Cerebellar nuclear complex (tissue), 1 donor: ENCODE data around the gene NCSTN.

Experiments
- DNase-seq, 2 experiments: peaks; one replicate each; lab custom pipeline; 2025; lab: John Stamatoyannopoulos, UW

The NCSTN gene

DNA sequence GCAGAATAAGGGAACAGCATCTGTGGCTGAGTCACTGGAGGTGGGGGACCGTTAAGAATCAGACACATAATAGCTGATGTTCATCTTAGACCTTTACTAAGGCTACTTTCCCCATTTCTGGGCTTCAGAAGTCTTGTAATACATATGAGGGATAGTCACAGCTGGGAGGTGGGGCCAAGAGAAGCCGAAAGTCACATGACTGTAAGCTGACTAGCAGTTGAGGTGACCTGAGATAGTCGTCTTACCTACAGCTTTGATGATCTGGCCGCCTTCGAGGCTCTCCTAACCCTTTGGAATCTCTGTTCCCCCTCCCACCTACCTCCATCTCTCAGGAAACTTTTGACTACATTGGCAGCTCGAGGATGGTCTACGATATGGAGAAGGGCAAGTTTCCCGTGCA lies 9.4 kb downstream of the NCSTN start:
- DNase-seq, result no peak

DNA sequence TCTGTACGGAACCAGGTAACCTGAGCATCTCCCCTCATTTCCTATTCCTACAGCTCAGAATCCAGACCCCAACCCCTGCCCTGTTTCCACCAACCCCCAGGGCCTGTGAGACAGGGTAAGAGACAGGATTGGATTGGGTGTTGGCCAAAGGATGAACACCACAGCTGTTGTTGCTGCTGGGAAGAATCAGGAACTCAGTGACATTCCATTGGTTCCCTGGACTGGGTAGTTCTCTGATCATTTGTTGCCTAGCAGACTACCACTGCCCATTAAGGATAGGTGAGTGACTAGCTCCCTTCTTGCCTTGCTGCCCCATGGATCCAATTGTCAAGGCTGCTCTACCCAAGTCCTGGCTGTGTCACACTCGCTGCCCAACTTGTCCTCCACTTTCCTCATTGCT lies 10.0 kb downstream of the NCSTN start:
- DNase-seq, result no peak

DNA sequence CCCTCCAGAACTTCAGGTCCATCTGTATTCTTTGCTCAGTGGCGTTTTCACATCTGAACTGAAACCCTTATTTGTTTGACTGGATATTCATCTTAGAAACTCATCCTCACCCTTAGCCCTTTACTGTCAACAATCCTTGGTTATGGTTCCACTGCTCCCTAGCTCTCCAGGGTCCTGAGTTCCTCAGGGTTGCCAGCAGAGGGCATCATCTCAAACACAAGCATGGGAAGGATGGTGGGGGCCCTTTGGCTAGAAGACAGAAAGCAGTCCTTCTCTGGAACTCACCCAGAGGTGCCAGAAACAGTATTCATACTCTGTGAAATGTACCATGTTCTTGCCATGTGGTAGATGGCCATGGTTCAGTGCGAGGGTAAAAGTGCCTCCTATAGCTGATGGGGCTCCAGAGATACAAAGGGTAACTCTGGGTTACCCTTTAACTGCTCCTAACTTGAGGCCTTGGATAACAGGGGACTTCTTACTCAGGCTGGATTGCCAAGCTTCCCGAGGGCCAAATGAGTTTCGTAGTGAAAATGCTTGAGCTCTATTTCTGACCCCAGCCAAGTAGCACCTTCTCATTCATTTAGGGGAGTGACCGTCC lies 11.3 kb downstream of the NCSTN start:
- DNase-seq, result no peak

DNA sequence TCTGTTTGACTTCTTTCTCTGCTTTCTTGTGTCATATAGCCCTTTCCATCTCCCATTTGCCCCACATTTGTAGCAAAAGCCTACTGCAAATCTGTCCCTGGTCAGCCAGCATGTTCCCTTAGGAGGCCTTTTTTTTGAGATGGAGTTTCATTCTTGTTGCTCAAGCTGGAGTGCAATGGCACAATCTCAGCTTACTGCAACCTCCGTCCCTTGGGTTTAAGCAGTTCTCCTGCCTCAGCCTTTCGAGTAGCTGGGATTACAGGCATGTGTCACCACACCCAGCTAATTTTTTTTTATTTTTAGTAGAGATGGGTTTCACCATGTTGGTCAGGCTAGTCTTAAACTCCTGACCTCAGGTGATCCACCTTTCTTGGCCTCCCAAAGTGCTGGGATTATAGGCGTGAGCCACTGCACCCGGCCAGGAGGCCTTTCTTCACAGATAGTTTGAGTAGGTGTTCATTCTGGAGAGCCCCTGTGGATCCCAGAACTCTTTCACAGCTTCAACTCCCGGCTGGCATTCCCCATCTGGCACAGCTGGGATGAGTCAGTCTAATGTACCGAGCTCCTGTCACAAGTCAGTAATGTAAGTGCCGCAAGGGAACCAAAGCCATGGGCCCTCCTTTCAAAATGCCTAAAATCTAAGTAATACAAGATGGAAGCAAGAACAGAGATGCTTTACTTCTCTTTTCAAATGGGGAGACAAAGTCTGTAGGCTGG lies 14.3 kb downstream of the NCSTN start:
- DNase-seq, result no peak

DNA sequence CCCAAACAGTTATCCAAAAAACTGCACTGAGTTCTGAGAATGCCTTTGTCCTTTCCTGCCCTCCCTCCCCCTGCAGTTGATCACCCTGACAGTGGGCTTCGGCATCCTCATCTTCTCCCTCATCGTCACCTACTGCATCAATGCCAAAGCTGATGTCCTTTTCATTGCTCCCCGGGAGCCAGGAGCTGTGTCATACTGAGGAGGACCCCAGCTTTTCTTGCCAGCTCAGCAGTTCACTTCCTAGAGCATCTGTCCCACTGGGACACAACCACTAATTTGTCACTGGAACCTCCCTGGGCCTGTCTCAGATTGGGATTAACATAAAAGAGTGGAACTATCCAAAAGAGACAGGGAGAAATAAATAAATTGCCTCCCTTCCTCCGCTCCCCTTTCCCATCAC lies 14.9 kb downstream of the NCSTN start:
- no peak for DNase-seq

DNA sequence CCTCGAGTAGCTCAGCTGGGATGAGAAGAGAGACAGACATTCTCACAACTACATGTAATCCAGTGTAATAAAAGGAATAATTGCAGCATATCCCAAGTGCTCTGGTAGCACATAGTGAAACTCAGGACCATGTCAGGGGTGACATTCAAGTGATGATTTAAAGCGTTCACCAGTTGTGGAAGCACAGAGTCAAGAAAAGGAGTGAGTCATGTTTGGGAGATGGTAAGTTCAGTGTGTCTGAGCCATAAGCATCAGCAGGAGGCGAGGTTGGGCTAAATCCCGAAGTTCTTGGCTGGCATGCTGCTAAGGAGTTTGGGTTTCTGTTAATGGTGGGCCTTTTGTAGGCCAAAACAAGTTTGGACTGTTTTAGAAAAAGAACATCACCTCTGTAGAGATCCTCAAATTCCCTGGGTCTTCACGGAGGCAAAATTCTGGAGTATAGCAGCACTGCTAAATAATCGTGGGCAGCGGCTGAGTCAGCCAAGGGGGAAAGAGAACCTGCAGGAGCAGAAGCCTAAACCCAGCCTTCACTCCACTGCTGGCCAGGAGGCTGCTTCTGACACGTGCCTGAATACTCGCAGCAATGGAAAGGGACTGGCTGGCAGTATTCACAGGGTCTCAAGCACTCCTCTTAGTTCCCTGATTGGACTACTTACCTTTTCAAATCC lies 16.5 kb downstream of the NCSTN start:
- no peak for DNase-seq

DNA sequence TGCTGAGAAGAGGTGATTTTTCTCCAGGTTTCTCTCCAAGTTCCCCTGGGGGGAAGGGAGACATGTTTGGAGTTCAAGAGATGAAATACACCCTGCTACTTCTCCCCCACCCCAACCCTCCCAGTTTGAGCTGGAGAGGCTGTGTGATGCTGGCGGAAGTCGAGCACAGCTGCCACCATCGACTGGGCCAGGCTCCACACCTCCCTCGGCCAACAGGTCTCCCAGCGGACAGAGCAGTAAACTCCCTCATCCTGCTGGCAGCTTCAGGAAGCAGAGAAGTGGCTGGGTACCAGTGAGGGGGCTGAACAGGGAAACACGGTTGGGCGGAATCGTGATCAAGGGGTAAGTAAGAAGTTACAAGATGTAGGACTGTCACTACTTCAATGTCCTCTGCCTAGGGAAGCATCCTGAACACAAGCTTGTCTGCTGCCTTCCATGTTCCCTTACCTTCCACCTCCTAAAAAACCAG lies 17.1 kb downstream of the NCSTN start:
- no peak for DNase-seq

DNA sequence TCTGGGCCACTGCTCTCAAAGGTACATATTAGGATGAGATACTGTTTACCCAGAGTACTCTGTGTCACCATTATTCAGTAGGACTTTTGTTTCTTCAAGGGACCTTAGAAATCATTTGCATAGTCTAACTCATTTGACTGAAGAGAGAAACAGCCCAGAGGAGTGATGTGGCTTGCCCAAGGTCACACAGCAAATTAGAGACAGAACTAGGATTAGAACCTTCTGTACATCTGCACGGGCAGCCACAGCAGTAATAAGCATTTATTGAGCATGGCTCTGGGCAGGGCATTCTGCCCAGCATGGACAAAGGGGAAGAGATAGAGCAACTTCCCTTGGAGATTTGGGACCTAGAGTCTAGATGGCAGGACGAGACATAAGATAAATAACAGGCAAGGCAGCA lies 18.0 kb downstream of the NCSTN start:
- no peak for DNase-seq

DNA sequence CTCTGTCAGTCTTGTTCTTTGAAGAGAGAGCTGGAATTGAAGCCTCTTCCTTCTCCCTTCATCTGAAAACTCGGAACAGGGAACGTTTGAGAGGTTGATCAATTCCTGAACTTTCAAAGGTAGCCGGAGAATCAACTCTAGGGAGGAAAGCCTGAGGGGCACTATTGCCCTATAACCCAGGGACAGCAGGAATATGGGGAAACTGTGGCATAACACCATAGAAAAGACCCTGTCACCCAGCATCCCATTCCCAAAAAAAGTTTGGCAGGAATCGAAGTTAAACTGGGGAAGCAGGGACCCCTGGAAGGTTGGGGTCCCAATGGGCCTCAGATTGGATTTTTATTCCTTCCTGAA lies 18.6 kb downstream of the NCSTN start:
- DNase-seq, result no peak

DNA sequence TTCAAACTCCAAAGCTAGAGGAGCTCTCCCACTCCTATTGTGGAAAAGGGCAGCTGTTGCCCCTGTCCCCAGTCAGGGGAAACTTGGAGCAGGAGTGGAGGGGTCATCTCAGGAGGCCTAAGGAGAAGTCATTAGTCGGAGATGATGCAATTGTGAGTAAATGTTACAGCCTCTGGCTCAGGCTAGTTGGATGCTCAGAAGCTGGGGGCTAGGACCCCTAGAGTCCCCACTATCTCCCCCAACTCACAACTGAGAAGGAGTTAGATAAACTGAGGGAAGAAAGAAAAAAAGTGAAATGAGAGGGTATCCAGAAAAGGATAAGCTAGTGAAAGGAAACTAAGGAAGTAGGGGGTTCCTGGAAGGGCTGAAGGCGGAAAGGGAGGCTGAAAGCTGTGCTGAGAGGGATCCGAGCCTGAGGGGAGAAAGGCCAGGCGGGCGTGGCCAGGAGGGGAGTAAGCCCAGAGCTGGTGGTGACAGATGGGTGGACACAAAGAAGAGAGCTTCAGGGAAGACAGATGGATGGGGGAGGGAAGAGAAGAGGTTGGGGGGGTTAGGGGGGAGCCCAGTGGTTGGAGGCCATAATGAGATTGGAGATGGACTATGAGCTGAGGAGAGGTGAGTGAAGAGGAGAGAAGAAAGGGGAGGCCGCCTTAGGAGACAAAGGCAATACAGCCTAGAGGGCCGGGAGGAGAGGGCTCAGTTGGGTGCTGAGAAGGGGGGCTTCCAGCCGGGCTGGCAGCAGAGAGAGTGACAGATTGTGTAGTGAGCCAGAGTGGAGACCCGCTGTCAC lies 19.2 kb downstream of the NCSTN start:
- no peak for DNase-seq

DNA sequence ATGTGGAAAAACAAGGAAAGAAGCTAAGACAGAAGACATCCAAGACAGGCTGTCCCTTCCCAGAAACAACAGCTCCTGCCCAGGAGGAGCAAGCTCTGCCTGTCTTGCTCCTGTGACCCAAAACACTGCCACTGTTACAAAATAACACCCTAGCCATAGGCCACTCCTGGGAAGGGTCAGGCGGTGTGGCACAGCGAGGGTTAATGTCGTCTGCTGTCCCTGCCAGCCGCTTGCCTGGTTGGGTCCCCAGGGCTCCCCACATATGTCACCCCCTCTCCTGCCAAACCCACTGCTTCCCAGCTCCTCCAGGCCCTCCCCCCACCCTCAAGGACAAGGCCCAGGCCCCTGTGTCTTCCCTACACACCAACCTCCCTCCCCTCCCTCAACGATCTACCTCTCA lies 19.8 kb downstream of the NCSTN start:
- DNase-seq, result peak; percentile 24 to 25

DNA sequence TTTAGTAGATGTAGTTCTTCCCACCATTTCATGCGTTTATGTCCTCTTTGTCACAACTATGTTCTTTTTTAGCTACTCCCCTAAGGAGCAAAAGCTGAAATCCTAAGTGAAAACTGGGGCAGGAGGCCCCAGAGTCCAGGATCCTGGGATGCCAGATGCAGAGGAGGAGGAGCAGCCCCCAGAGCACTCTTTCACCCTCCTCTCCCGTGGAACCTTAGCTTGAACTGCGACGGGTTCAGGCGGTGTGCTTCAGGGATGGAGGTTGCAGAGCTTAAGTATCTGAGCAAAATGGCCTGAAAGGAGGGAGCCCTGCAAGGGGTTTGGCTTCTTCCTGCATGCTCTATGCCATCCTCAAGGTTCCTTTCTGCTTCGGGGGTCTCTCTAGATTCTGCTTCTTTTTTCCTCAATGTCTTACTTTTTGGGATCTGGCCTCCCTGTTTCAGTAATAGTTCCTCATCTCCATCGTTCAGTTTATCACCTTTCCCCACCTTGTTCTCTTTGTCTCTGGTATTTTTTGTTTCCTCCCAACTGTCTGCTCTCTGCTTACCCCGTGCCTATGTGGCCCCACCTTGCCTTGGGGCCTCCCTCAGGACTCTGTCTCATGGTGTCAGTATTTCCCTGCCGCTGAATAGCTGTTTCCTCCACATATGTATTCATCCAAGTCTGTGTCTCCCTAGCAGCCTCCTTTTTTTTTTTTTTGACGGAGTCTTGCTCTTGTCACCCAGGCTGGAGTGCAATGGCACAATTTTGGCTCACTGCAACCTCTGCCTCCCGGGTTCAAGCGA lies 21.0 kb downstream of the NCSTN start:
- DNase-seq, result no peak

DNA sequence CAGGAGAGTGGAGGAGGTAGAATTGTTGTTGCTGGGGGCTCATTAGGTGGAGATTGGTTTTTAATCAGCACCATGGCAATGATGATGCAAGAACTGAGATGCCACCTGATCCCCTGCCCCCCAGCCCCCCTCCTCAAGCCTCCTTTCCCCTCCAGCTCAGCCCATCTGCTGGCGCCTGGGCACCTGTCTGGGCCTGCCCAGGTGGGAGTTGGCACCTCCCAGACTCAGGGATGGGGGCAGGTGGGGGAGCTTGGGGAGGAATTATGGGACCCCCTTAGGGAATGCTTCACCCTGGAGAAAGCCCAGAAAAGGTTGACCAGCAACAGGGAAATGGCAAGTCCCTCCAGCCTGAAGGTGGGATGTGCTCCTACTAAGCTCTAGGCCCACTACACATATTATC lies 22.1 kb downstream of the NCSTN start:
- DNase-seq, result no peak

DNA sequence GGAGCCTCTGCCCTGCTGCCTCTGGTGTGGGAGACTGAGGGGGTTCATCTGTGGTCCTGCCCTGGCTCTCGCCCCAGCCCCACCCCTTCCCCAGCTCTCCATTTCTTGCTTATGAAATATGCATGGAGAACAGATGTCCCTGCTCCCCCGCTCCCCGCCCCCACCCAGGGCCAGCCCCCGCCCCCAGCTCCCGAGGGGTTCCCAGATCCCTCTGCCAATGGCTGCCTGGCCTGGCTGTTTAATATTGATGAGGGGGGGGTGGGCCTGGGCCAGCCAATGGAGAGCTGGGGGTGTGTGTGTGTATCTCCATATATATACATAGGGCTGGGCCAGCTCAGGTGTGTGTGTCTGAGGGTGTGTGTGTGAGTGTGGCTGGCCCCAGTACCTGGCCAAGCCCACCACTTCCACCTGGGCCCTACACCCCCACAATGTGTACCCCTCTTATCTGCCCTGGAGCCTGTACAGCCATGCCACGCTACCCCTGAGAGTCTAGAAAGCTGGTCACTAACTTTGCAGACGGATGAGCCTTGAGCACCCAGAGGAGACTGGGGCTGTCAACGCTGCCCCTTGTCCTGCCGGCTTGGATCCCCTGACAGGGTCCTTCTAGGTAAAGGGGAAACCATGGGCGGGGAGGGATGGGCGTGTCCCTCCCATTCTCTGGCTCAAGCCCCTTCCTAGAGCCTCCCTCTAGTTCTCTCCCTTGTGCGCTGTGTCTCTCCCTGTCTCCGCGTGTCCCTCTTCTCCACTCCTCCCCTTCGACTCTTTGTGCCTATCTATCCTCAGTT lies 23.7 kb downstream of the NCSTN start, which contains the start of gene NHLH1:
Gene NHLH1 (plus strand): TSS at position 341 of the 785 bp plus-strand sequence. CDS start 3,661 bp downstream, outside the sequence.
- no peak for DNase-seq

DNA sequence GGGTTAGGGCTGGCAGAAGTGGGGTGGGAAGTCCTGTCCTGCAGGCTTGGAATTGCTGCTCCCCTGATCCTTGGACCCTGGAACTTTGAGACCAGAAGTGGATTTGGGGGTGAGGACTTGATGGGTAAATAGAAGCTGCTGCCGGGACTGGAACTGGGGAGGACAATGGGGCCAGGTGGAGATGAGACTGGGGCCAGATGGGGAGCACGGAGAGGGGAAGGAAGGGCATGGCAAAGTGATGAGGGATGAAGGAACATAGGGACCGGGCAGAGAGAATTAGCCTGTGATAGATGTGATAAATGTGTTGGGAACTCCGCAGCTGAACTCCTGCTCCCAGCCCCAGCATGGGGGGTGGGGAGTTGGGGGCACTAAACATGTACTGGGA lies 24.3 kb downstream of the NCSTN start:
- DNase-seq, result no peak

DNA sequence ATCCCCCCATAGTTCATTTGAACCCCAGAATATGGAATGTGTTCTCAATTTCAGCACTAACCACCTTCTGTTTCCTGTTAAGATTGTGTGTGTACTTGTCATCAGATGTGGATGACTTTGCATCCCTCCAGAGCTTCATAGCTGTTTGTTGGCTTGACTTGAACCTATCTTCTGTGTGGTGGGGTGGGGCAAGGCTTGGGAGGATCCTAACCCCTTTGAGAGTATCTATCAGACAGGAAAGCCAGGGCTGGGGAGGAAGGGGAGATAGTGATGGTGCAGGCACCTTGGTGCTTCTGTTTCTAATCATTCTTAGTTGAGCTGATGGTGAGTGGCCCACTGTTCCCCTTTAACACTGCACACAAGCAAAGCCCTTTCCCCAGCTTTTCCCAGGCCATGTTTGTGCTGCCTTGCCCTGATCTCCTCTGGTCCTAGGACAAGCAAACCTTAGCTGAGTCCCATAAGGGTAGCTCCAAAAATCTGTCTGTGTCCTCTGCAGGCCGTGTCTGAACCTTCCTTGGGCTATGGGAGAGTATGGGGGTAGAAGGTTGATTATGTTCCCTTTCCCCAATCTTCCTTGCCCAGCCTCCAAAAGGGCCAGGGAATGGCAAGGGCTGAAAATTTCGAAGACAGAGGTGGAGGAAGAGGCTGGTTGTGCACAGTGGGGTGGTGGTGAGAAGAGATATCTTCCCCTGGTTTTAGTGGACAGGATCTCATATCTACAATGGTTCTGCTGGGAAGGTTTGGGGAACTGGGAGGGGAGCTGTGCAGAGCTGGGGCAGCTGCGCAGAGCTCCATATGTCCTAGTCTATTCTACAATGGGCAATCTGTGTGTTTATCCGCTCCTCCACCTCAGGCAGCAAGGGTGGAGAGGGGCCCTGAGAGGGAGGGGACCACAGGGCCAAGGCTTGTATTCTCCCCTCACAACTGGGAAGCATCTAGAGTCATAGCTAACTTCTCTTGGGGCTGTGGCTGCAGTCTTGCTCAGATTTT lies 25.0 kb downstream of the NCSTN start:
- no peak for DNase-seq

DNA sequence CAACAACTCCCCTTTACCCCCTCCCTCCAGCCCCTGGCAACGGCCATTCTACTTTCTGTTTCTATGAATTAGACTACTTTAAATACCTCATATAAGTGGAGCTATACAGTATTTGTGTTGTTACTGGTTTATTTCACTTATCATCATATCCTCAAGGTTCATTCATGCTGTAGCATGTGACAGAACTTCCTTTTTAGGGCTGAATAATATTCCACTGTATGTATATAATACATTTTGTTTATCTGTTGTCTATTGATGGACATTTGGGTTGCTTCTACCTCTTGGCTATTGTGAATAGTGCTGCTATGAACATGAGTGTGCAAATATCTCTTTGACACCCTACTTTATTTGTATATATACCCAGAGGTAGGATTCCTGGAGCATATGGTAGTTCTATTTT lies 25.9 kb downstream of the NCSTN start:
- DNase-seq, result no peak

DNA sequence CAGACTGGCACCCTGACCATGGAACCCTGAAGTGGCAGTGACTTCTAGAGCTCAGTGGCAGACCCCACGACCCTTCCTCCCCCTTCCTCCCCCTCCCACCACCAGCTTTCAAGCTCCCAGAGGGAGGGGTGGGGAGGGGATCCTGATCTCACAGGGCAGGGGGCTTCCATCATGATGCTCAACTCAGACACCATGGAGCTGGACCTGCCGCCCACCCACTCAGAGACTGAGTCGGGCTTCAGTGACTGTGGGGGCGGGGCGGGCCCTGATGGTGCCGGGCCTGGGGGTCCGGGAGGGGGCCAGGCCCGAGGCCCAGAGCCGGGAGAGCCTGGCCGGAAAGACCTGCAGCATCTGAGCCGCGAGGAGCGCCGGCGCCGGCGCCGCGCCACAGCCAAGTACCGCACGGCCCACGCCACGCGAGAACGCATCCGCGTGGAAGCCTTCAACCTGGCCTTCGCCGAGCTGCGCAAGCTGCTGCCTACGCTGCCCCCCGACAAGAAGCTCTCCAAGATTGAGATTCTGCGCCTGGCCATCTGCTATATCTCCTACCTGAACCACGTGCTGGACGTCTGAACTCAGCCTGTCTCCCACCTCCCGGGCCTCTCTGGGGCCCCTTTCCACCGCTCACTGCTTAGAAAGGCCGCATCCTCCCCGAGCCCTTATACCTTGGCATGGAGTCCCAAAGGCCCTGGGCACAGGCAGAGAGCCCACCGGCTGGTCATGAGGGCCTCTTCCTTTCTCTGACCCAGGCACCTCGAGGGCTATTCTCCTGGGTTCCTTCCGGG lies 27.6 kb downstream of the NCSTN start:
- DNase-seq, result no peak

DNA sequence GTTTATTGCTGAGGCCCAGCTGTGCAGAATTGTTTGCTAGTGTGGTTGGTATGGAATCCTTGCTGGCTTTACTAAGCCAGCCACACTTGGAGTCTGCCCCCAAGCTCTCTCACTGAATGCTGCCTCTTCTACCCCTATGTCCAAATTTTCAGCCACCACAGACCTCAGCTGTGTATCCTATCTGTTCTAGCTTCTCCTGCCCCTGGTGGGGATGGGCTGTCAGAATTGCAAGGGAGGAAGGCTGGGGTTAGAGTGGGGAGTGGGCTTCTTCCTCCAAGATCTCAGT lies 28.1 kb downstream of the NCSTN start:
- no peak for DNase-seq
